C4-2B (cell line): ENCODE results near the gene TMPRSS6.

Experiments used
- H3K27ac ChIP-seq: fragments of 450-650 bp; 2 replicates; pipeline ENCODE4 v1.5.1; 2017
- CTCF ChIP-seq: fragments of 450-650 bp; conservative IDR thresholded peaks from 2 replicates; pipeline ENCODE4 v1.5.1; 2017; ENCODE audit warnings: mild to moderate bottlenecking
- ZFX ChIP-seq: fragments of 450-650 bp; IDR thresholded peaks from 2 replicates; pipeline ENCODE4 v1.6.1; 2017

Gene TMPRSS6

GRCh38 chr22:37109242-37109917, at the start of gene TMPRSS6:
TMPRSS6 (minus strand) TSS chr22:37109713; CDS start chr22:37103417, 6,296 bp downstream.
- no peak within 1 kb of the TSS for H3K27ac ChIP-seq
- no peak for TF ChIP-seq CTCF
- TF ChIP-seq ZFX = no peak

GRCh38 chr22:37158963-37159290, 49.4 kb upstream of the TMPRSS6 start:
- no peak for TF ChIP-seq CTCF
- TF ChIP-seq ZFX = no peak
- no peak overlapping the region for H3K27ac ChIP-seq

- TF ChIP-seq CTCF (no peak), ZFX (no peak)
- no peak overlapping the region for H3K27ac ChIP-seq
These were observed 48.2 kb upstream of the TMPRSS6 start for GRCh38 chr22:37157516-37158285.

GRCh38 chr22:37156686-37157435, 47.3 kb upstream of the TMPRSS6 start:
- no peak overlapping the region for H3K27ac ChIP-seq
- TF ChIP-seq ZFX = no peak
- TF ChIP-seq CTCF = no peak

GRCh38 chr22:37155971-37156370, 46.5 kb upstream of the TMPRSS6 start:
- H3K27ac ChIP-seq = no peak overlapping the region
- no peak for TF ChIP-seq ZFX

GRCh38 chr22:37154925-37155712, 45.6 kb upstream of the TMPRSS6 start:
- TF ChIP-seq ZFX (no peak), CTCF (no peak)
- H3K27ac ChIP-seq = no peak overlapping the region

- no peak overlapping the region for H3K27ac ChIP-seq
- no peak for TF ChIP-seq CTCF
These were observed 44.4 kb upstream of the TMPRSS6 start for GRCh38 chr22:37153901-37154300.
